BE2C (cell line): ENCODE data around the gene HSPH1.

Experiments used
- DNase-seq: peaks from one replicate; pipeline ENCODE4 v3.0.0-alpha.2; 2020
- H3K27me3 ChIP-seq: fragments of 250-450 bp; sonication (Bioruptor Pico); 2 replicates; pipeline ENCODE4 v1.5.1; 2020; ENCODE audit warnings: mild to moderate bottlenecking
- H3K36me3 ChIP-seq: fragments of 250-450 bp; sonication (Bioruptor Pico); 2 replicates; pipeline ENCODE4 v1.5.1; 2020; ENCODE audit warnings: mild to moderate bottlenecking
- H3K4me1 ChIP-seq: fragments of 250-450 bp; sonication (Bioruptor Pico); 2 replicates; pipeline ENCODE4 v1.5.1; 2020
- H3K4me3 ChIP-seq: 2 replicates; pipeline ENCODE4 v1.5.1; 2011; ENCODE audit warnings: low read depth, low read length
- H3K9me3 ChIP-seq: fragments of 250-450 bp; sonication (Bioruptor Pico); 2 replicates; pipeline ENCODE4 v1.5.1; 2020
- TF ChIP-seq, protein P1 (sequence below): IDR thresholded peaks from 2 replicates; pipeline ENCODE4 v1.5.1; 2012; ENCODE audit warnings: mild to moderate bottlenecking, low read depth, low read length

Gene HSPH1

DNA sequence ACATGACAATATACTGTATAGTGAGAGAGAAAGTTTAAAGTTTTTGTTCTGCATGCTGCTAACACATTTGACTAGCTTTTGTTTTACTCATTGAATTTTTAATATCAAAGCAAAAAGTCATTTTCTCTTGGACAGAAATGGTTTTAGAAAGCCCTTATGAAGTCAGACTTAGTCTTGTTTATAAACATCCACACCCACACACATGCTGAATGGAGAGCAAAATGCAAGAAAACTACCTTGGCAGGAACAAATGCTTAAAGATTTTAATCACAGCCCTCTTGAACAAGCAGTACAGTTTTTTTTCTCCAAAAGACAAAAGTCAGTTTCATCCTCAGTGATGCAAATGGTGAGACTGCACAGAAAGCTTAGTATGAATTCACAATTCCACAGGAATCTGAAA lies 25.0 kb downstream of the HSPH1 start:
- no peak overlapping the region for H3K4me3 ChIP-seq
- H3K9me3 ChIP-seq, result no peaks in the 10 kb centered on the region
- H3K4me1 ChIP-seq, result no peaks in the 10 kb centered on the region
- TF ChIP-seq, protein P1, sequence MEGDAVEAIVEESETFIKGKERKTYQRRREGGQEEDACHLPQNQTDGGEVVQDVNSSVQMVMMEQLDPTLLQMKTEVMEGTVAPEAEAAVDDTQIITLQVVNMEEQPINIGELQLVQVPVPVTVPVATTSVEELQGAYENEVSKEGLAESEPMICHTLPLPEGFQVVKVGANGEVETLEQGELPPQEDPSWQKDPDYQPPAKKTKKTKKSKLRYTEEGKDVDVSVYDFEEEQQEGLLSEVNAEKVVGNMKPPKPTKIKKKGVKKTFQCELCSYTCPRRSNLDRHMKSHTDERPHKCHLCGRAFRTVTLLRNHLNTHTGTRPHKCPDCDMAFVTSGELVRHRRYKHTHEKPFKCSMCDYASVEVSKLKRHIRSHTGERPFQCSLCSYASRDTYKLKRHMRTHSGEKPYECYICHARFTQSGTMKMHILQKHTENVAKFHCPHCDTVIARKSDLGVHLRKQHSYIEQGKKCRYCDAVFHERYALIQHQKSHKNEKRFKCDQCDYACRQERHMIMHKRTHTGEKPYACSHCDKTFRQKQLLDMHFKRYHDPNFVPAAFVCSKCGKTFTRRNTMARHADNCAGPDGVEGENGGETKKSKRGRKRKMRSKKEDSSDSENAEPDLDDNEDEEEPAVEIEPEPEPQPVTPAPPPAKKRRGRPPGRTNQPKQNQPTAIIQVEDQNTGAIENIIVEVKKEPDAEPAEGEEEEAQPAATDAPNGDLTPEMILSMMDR, result no peak
- no peaks in the 10 kb centered on the region for H3K27me3 ChIP-seq
- no peak for DNase-seq
- peaks cover 56% of the 10 kb centered on the region for H3K36me3 ChIP-seq

DNA sequence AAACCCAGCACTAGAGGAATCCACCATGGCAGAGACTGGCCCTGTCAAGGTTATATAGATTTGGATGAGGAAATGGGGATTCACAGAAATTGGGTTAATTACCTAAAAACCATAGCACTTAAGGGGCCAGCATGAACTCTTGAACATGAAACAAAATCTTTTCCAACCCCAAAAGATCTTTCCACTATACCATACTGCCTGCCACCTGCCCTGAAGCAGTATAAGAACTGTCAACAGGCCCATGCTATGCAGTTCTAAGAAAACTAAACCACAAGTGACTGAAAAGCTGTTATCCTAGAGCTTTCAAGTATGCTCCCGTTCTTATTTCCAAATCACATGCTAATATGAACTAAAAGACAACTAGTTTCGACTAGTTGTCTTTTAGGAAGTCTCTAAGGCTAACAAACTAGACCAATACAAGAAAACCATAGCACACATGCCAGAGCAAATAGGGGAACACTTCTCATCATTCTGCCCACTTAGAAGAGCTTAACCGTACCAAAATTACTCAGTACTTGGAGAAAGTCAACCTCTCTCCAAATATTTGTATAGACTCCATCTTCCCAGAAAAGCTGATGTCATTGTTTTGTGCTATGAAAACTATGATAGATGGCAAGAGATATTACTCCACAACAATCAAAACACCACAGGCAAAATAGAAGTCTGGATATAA lies 27.5 kb downstream of the HSPH1 start:
- Histone ChIP-seq H3K9me3 (no peaks in the 10 kb centered on the region), H3K27me3 (no peaks in the 10 kb centered on the region), H3K36me3 (peaks cover 30% of the 10 kb centered on the region), H3K4me1 (no peaks in the 10 kb centered on the region), H3K4me3 (no peak overlapping the region)
- TF ChIP-seq, protein P1, result no peak
- DNase-seq, result no peak

DNA sequence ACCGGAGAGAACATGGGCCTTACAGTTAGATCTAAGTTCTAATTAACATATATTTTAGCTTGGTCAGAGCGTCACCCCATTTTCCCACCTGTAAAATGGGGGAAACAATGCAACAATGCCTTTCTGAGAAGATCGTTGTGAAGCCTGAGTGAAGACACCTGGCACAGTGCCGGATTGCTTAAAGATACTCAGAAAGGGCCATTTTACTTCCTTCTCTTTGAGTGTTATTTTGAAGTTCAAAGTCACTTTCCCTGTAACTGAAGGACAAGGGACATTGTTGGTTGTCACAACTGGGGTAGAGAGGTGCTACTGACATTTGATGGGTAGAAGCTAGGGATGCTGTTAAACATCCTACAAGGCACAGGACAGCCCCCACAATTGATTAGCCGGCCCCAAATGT lies 28.1 kb downstream of the HSPH1 start:
- Histone ChIP-seq H3K36me3 (peaks cover 25% of the 10 kb centered on the region), H3K9me3 (no peaks in the 10 kb centered on the region), H3K27me3 (no peaks in the 10 kb centered on the region), H3K4me1 (no peaks in the 10 kb centered on the region), H3K4me3 (no peak overlapping the region)
- no peak for DNase-seq
- TF ChIP-seq, protein P1, result no peak

DNA sequence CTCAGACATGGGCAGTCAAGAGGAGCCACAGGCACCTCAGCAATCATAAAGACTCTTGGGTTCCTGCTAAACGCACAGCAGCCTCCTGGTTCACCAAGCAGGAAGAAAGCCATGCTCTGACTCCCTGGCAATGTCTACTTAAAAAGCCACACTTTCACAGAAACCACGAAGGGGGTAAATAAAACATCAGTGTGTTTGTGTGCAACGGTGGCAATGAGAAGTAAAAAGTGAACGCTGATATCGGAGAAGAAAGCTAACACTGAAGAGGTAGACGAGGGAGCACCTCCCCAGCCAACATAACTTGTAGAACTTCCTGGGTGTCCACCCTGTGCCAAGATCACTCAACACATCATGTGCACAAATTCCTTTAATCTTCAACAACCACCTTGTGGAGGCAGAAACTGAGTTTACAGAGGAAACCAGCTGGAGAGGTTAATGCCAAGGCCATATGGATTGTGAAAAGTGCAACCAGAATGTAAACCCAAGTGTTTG lies 30.2 kb downstream of the HSPH1 start:
- H3K9me3 ChIP-seq, result no peaks in the 10 kb centered on the region
- DNase-seq, result no peak
- H3K4me3 ChIP-seq, result no peak overlapping the region
- H3K27me3 ChIP-seq, result no peaks in the 10 kb centered on the region
- H3K36me3 ChIP-seq, result peaks cover 4% of the 10 kb centered on the region; the same call in 1 of the 2 replicates
- H3K4me1 ChIP-seq, result no peaks in the 10 kb centered on the region
- TF ChIP-seq, protein P1, result no peak

DNA sequence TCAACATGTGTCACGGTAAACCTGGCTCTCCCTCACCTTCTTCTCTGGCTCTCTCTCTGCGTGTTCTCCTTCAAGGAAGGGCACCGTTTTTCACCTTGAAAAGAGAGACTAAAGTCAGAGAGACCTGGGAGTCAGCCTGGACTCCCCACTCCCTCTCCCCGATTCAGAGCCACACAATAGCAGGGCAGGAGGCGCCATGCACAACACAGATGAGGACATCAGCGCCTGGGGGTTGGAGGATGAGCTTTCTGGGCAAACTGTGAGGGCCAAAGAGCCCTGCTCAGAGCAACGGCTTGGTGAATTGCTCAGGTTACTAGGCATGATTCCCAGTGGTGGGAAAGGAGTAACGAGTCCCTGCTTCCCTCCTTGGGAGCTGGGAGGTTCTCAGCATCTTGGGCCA lies 32.3 kb downstream of the HSPH1 start:
- Histone ChIP-seq H3K36me3 (peaks cover 3% of the 10 kb centered on the region; the same call in 1 of the 2 replicates), H3K4me3 (no peak overlapping the region), H3K9me3 (no peaks in the 10 kb centered on the region), H3K4me1 (no peaks in the 10 kb centered on the region), H3K27me3 (no peaks in the 10 kb centered on the region)
- TF ChIP-seq, protein P1, result no peak
- no peak for DNase-seq

DNA sequence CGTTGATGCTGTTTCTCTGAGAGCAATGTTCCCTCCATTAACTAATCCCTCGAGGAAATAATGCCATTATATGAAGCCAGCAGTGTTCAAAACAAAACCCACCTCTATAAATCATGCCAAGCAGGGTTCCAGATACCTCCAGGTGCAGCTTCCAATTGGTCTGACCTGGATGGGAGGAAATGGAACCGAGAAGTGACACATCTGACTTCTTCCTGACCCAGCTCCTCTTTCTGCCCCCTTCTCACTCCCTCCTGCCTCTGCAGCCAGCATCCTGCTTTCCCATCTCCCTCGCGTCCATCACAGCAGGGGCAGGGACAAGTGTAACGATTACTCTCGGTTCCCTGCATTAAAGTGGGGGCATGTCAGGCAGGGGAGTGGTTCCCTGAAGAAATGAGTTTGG lies 37.5 kb downstream of the HSPH1 start:
- Histone ChIP-seq H3K4me3 (no peak overlapping the region), H3K36me3 (no peaks in the 10 kb centered on the region), H3K4me1 (no peaks in the 10 kb centered on the region), H3K27me3 (no peaks in the 10 kb centered on the region), H3K9me3 (no peaks in the 10 kb centered on the region)
- TF ChIP-seq, protein P1, result no peak
- no peak for DNase-seq
